Neural cell (in vitro differentiated cells): ENCODE results near the gene AHSG. TPM values are rescaled to one million over a fixed set of nuclear protein-coding genes. Genes with fewer than 3 reads are reported as not detected.

ENCODE experiments used
- H2AFZ ChIP-seq: fragments of 200-600, 300-800 bp; sonication (generic), shearing (Covaris generic); 2 replicates; pipeline ENCODE4 v1.6.0; 2014; ENCODE audit warnings: low read depth, mild to moderate bottlenecking, antibody characterized with exemption, low read length, moderate library complexity
- H3F3A ChIP-seq: fragments of 200-600 bp; shearing (Covaris generic); 2 replicates; pipeline ENCODE4 v1.6.1; 2016; ENCODE audit warnings: mild to moderate bottlenecking, moderate library complexity, mixed read lengths, antibody characterized with exemption, low read length; ENCODE audit not compliant: insufficient read depth, poor library complexity, severe bottlenecking
- H3K27ac ChIP-seq: fragments of 200-600, 300-800 bp; sonication (generic), shearing (Covaris generic); 2 replicates; pipeline ENCODE4 v1.5.1; 2014; ENCODE audit warnings: mild to moderate bottlenecking, low read length, moderate library complexity
- H3K27me3 ChIP-seq: fragments of 300-800, 200-600 bp; sonication (generic), shearing (Covaris generic); 2 replicates; pipeline ENCODE4 v1.6.0; 2014; ENCODE audit warnings: mild to moderate bottlenecking, low read depth, low read length, moderate library complexity; ENCODE audit not compliant: insufficient read depth
- H3K36me3 ChIP-seq: fragments of 300-800, 200-600 bp; sonication (generic), shearing (Covaris generic); 2 replicates; pipeline ENCODE4 v1.5.1; 2014; ENCODE audit warnings: mild to moderate bottlenecking, antibody characterized with exemption, low read length, moderate library complexity; ENCODE audit not compliant: insufficient read depth
- H3K4me2 ChIP-seq: fragments of 300-800, 200-600 bp; sonication (generic), shearing (Covaris generic); 2 replicates; pipeline ENCODE4 v1.6.0; 2014; ENCODE audit warnings: mild to moderate bottlenecking, low read length
- H3K4me3 ChIP-seq: fragments of 300-800, 200-600 bp; sonication (generic), shearing (Covaris generic); 2 replicates; pipeline ENCODE4 v1.5.1; 2014; ENCODE audit warnings: mild to moderate bottlenecking, low read length, moderate library complexity
- H3K79me2 ChIP-seq: fragments of 200-600 bp; shearing (Covaris generic); replicated peaks from 2 replicates; pipeline ENCODE4 v1.6.0; 2014; ENCODE audit warnings: mild to moderate bottlenecking, low read length, moderate library complexity; ENCODE audit not compliant: insufficient read depth
- H3K9ac ChIP-seq: fragments of 300-800, 200-600 bp; sonication (generic), shearing (Covaris generic); 2 replicates; pipeline ENCODE4 v1.6.1; 2016; ENCODE audit warnings: mild to moderate bottlenecking, low read length, mixed read lengths
- H3K9me2 ChIP-seq: fragments of 200-600 bp; shearing (Covaris generic); 2 replicates; pipeline ENCODE4 v1.6.1; 2016; ENCODE audit warnings: mild to moderate bottlenecking, low read length, mixed read lengths; ENCODE audit not compliant: insufficient read depth
- H3K9me3 ChIP-seq: fragments of 200-600, 300-800 bp; sonication (generic), shearing (Covaris generic); 2 replicates; pipeline ENCODE4 v1.6.1; 2016; ENCODE audit warnings: mild to moderate bottlenecking, mixed run types, low read length, moderate library complexity, mixed read lengths
- H4K20me1 ChIP-seq: fragments of 200-600 bp; shearing (Covaris generic); 2 replicates; pipeline ENCODE4 v1.6.1; 2016; ENCODE audit warnings: mild to moderate bottlenecking, mixed run types; ENCODE audit not compliant: insufficient read depth
- EP300 ChIP-seq: fragments of 450-650 bp; conservative IDR thresholded peaks from 2 replicates; pipeline ENCODE4 v1.6.1; 2014; ENCODE audit warnings: antibody characterized with exemption, mild to moderate bottlenecking, moderate library complexity; ENCODE audit not compliant: poor library complexity, severe bottlenecking
- EZH2 ChIP-seq: fragments of 200-600, 300-800 bp; shearing (Covaris generic), sonication (generic); IDR thresholded peaks from 2 replicates; pipeline ENCODE4 v1.6.1; 2014; ENCODE audit warnings: antibody characterized with exemption, low read length, borderline replicate concordance, mild to moderate bottlenecking; ENCODE audit not compliant: insufficient read depth, poor library complexity, severe bottlenecking
- MXI1 ChIP-seq: fragments of 450-650 bp; conservative IDR thresholded peaks from 2 replicates; pipeline ENCODE4 v1.6.1; 2014; ENCODE audit warnings: antibody characterized with exemption, mild to moderate bottlenecking; ENCODE audit not compliant: poor library complexity, severe bottlenecking
- POLR2AphosphoS5 ChIP-seq: IDR thresholded peaks from 2 replicates; pipeline ENCODE4 v1.6.1; 2012
- RAD21 ChIP-seq: fragments of 450-650 bp; conservative IDR thresholded peaks from 2 replicates; pipeline ENCODE4 v1.6.1; 2014; ENCODE audit warnings: antibody characterized with exemption, mild to moderate bottlenecking, moderate library complexity
- SMC3 ChIP-seq: fragments of 450-650 bp; conservative IDR thresholded peaks from 2 replicates; pipeline ENCODE4 v1.6.1; 2014; ENCODE audit warnings: antibody characterized with exemption, mild to moderate bottlenecking, moderate library complexity; ENCODE audit not compliant: poor library complexity
- TAF1 ChIP-seq: IDR thresholded peaks from 2 replicates; pipeline ENCODE4 v1.6.1; 2012; ENCODE audit warnings: low read depth
- polyA plus RNA-seq: library from polyadenylated mRNA; depleted of rRNA; stranded (reverse); fragments of >200 nt; gene quantifications from 2 replicates; pipeline ENCODE4 v1.2.3, GENCODE V29; 2014
- TF ChIP-seq, protein P1 (sequence below): fragments of 450-650 bp; IDR thresholded peaks from 2 replicates; pipeline ENCODE4 v1.5.1; 2014; ENCODE audit warnings: antibody characterized with exemption, mild to moderate bottlenecking, moderate library complexity; ENCODE audit not compliant: poor library complexity, severe bottlenecking
- TF ChIP-seq, protein P2 (sequence below): IDR thresholded peaks from 2 replicates; pipeline ENCODE4 v1.6.1; 2012; ENCODE audit warnings: borderline replicate concordance

Gene AHSG
- polyA plus RNA-seq, 1 donor from 2014 or later, result 0.40 TPM

DNA sequence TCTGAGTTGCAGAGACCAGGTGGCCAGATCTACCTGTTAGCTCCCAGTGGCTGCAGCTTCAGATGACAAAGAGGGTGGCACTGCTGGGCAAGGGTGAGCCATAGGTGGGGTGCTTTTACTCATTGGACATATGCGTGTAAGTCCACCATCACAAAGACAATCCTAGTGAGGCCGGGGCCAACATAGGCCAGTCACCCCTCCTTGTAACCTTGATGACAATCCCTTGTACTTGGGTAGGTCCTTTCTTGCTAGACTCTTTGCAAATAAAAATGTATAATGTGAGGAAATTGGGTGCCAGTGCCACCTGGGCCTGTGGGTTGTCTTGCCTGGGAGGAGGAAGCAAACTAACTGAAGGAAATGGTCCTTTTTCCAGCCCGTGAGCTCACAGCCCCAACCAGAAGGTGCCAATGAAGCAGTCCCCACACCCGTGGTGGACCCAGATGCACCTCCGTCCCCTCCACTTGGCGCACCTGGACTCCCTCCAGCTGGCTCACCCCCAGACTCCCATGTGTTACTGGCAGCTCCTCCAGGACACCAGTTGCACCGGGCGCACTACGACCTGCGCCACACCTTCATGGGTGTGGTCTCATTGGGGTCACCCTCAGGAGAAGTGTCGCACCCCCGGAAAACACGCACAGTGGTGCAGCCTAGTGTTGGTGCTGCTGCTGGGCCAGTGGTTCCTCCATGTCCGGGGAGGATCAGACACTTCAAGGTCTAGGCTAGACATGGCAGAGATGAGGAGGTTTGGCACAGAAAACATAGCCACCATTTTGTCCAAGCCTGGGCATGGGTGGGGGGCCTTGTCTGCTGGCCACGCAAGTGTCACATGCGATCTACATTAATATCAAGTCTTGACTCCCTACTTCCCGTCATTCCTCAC is 7.6 kb downstream of the AHSG start:
- H3K9me2 ChIP-seq, result no peaks in the 10 kb centered on the region
- H4K20me1 ChIP-seq, result no peaks in the 10 kb centered on the region
- H3F3A ChIP-seq, result no peaks in the 10 kb centered on the region
- H3K9ac ChIP-seq, result no peak overlapping the region
- H2AFZ ChIP-seq, result no peak overlapping the region
- no peaks in the 10 kb centered on the region for H3K9me3 ChIP-seq
- H3K4me3 ChIP-seq, result no peak overlapping the region
- H3K79me2 ChIP-seq, result no peaks in the 10 kb centered on the region
- H3K4me2 ChIP-seq, result no peak overlapping the region
- no peak overlapping the region for H3K27ac ChIP-seq
- TF ChIP-seq, protein P1, sequence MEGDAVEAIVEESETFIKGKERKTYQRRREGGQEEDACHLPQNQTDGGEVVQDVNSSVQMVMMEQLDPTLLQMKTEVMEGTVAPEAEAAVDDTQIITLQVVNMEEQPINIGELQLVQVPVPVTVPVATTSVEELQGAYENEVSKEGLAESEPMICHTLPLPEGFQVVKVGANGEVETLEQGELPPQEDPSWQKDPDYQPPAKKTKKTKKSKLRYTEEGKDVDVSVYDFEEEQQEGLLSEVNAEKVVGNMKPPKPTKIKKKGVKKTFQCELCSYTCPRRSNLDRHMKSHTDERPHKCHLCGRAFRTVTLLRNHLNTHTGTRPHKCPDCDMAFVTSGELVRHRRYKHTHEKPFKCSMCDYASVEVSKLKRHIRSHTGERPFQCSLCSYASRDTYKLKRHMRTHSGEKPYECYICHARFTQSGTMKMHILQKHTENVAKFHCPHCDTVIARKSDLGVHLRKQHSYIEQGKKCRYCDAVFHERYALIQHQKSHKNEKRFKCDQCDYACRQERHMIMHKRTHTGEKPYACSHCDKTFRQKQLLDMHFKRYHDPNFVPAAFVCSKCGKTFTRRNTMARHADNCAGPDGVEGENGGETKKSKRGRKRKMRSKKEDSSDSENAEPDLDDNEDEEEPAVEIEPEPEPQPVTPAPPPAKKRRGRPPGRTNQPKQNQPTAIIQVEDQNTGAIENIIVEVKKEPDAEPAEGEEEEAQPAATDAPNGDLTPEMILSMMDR, result no peak
- H3K27me3 ChIP-seq, result no peaks in the 10 kb centered on the region
- no peaks in the 10 kb centered on the region for H3K36me3 ChIP-seq

DNA sequence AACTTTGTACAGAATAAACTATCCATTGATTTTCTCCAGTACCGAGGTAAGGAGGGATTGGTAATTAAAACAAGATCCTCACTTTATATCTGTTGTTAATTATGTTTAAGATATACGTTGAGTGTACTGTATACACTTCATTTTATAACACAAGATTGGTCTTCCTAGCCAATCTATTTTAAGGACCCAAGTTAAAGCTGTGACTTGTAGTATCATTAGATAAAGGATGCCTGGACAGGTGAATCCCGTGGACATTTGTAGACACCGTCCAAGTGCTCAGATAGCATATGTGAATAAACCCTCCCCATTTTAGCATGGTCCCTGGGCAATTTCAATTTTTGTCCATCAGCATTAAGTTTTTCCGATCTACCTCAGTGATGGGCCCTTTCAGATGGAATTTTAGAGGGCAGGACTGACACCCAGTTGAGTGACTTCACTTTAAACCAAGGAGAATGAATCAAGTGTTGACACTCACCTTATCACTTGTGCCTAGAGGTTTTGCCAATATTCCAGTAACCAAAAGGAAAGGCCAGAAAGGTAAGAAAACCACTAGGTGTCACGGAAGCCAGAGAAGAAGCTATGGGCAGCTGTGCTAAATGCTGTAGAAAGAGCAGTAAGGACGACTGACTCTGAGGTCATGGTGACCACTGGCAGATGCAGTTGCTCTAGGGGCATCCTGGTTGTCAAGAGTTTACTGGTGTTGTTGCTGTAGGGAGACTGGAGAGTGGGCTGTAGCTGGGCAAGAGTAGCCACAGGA is 9.2 kb downstream of the AHSG start:
- no peaks in the 10 kb centered on the region for H3K9me3 ChIP-seq
- no peaks in the 10 kb centered on the region for H3K36me3 ChIP-seq
- H2AFZ ChIP-seq, result no peak overlapping the region
- H3K27me3 ChIP-seq, result no peaks in the 10 kb centered on the region
- H3K79me2 ChIP-seq, result no peaks in the 10 kb centered on the region
- H3K27ac ChIP-seq, result no peak overlapping the region
- no peak overlapping the region for H3K4me3 ChIP-seq
- no peak overlapping the region for H3K4me2 ChIP-seq
- TF ChIP-seq, protein P1, result no peak
- TF ChIP-seq POLR2AphosphoS5, result no peak
- TF ChIP-seq, protein P2, sequence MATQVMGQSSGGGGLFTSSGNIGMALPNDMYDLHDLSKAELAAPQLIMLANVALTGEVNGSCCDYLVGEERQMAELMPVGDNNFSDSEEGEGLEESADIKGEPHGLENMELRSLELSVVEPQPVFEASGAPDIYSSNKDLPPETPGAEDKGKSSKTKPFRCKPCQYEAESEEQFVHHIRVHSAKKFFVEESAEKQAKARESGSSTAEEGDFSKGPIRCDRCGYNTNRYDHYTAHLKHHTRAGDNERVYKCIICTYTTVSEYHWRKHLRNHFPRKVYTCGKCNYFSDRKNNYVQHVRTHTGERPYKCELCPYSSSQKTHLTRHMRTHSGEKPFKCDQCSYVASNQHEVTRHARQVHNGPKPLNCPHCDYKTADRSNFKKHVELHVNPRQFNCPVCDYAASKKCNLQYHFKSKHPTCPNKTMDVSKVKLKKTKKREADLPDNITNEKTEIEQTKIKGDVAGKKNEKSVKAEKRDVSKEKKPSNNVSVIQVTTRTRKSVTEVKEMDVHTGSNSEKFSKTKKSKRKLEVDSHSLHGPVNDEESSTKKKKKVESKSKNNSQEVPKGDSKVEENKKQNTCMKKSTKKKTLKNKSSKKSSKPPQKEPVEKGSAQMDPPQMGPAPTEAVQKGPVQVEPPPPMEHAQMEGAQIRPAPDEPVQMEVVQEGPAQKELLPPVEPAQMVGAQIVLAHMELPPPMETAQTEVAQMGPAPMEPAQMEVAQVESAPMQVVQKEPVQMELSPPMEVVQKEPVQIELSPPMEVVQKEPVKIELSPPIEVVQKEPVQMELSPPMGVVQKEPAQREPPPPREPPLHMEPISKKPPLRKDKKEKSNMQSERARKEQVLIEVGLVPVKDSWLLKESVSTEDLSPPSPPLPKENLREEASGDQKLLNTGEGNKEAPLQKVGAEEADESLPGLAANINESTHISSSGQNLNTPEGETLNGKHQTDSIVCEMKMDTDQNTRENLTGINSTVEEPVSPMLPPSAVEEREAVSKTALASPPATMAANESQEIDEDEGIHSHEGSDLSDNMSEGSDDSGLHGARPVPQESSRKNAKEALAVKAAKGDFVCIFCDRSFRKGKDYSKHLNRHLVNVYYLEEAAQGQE, result no peak
- no peak for TF ChIP-seq SMC3
- TF ChIP-seq EP300, result no peak
- no peak for TF ChIP-seq TAF1
- no peak for TF ChIP-seq EZH2
- no peak for TF ChIP-seq RAD21
- no peak for TF ChIP-seq MXI1
- no peaks in the 10 kb centered on the region for H3F3A ChIP-seq
- H4K20me1 ChIP-seq, result no peaks in the 10 kb centered on the region
- H3K9me2 ChIP-seq, result no peaks in the 10 kb centered on the region
- H3K9ac ChIP-seq, result no peak overlapping the region
